H1 (cell line): Measurements from ENCODE around the gene FANCD2OS. TPM values are rescaled to one million over a fixed set of nuclear protein-coding genes. Genes with fewer than 3 reads are reported as not detected.

Experiments
- CTCF ChIA-PET: fragments of 300-600 bp; sonication (Branson Sonifier 250); formaldehyde crosslinking; loops from one replicate; lab custom pipeline; 2021; ENCODE audit not compliant: partially characterized antibody; lab: Charles Lee
- POLR2A ChIA-PET: fragments of 300-600 bp; sonication (Branson Sonifier 250); formaldehyde crosslinking; loops from one replicate; lab custom pipeline; 2021; ENCODE audit warnings: inconsistent platforms; ENCODE audit not compliant: partially characterized antibody; lab: Charles Lee
- DNase-seq, 2 experiments: peaks; one replicate each; pipeline versions ENCODE4 v3.0.0 to v3.0.0-alpha.2; 2010 to 2022; ENCODE audit warnings: low spot score in 2 of 2, low read depth in 1 of 2, mixed read lengths in 1 of 2
- FAIRE-seq: peaks from 2 replicates; lab custom pipeline; 2011; peaks lifted over from hg19 to GRCh38; lab: Jason Lieb, UNC
- H2AFZ ChIP-seq: 2 replicates; pipeline ENCODE4 v1.8.1; 2012; ENCODE audit warnings: low read length, inconsistent platforms
- H2AK5ac ChIP-seq: 2 replicates; pipeline ENCODE4 v1.6.1; 2013; ENCODE audit warnings: low read depth, low read length
- H2BK120ac ChIP-seq: replicated peaks from 2 replicates; pipeline ENCODE3; 2013; ENCODE audit warnings: low read depth, low read length, inconsistent platforms
- H2BK12ac ChIP-seq: 2 replicates; pipeline ENCODE4 v1.6.1; 2013; ENCODE audit warnings: low read depth, low read length
- H2BK15ac ChIP-seq: 2 replicates; pipeline ENCODE4 v1.6.1; 2013; ENCODE audit warnings: low read length
- H2BK20ac ChIP-seq: 2 replicates; pipeline ENCODE4 v1.6.1; 2013; ENCODE audit warnings: low read length
- H2BK5ac ChIP-seq: 2 replicates; pipeline ENCODE4 v1.6.1; 2013; ENCODE audit warnings: low read depth, low read length
- H3K14ac ChIP-seq: 2 replicates; pipeline ENCODE4 v1.6.1; 2013; ENCODE audit warnings: inconsistent platforms; ENCODE audit not compliant: insufficient read length
- H3K18ac ChIP-seq: 2 replicates; pipeline ENCODE4 v1.6.1; 2013; ENCODE audit warnings: low read length; ENCODE audit errors: extremely low read depth
- H3K23ac ChIP-seq: 2 replicates; pipeline ENCODE4 v1.6.1; 2013; ENCODE audit warnings: inconsistent platforms; ENCODE audit not compliant: insufficient read length
- H3K23me2 ChIP-seq: 2 replicates; pipeline ENCODE4 v1.6.1; 2013; ENCODE audit warnings: low read depth, low read length
- H3K27ac ChIP-seq: 2 replicates; pipeline ENCODE4 v1.6.1; 2011; ENCODE audit warnings: low read depth, low read length, inconsistent platforms
- H3K27me3 ChIP-seq, 4 experiments: replicated peaks in 1 of 4; 1 replicate in 1 of 4; 2 replicates in 3 of 4; pipeline versions ENCODE4 v1.6.1 to v1.8.1; 2011 to 2013; ENCODE audit warnings: low read length in 3 of 4, mild to moderate bottlenecking in 3 of 4, inconsistent platforms in 2 of 4, mixed read lengths in 2 of 4, moderate library complexity in 1 of 4; ENCODE audit not compliant: control insufficient read depth in 3 of 4, insufficient read depth in 3 of 4; ENCODE audit errors: extremely low read depth in 1 of 4
- H3K36me3 ChIP-seq, 4 experiments: 2 replicates each; pipeline versions ENCODE4 v1.6.1 to v1.8.1; 2011 to 2013; ENCODE audit warnings: mild to moderate bottlenecking in 4 of 4, low read length in 3 of 4, moderate library complexity in 2 of 4, control low read depth in 1 of 4, inconsistent platforms in 1 of 4; ENCODE audit not compliant: insufficient read depth in 4 of 4, control insufficient read depth in 2 of 4
- H3K4ac ChIP-seq: replicated peaks from 2 replicates; pipeline ENCODE3; 2013; ENCODE audit warnings: low read length, low read depth, mixed read lengths, inconsistent platforms; ENCODE audit not compliant: insufficient read length
- H3K4me1 ChIP-seq, 4 experiments: replicated peaks in 1 of 4; 1 replicate in 1 of 4; 2 replicates in 3 of 4; pipeline versions ENCODE4 v1.6.1 to v1.8.1; 2011 to 2013; ENCODE audit warnings: low read length in 3 of 4, inconsistent platforms in 2 of 4, mixed read lengths in 1 of 4; ENCODE audit not compliant: insufficient read depth in 4 of 4, control insufficient read depth in 3 of 4
- H3K4me2 ChIP-seq, 2 experiments: 2 replicates each; pipeline versions ENCODE4 v1.6.1 to v1.8.1; 2011 to 2013; ENCODE audit warnings: low read depth in 2 of 2, low read length in 2 of 2, control low read depth in 1 of 2, inconsistent platforms in 1 of 2, mild to moderate bottlenecking in 1 of 2; ENCODE audit not compliant: insufficient read depth in 1 of 2
- H3K4me3 ChIP-seq, 4 experiments: fragments of 200-600, 300-600 bp in 1 of 4; sonication (generic), shearing (Covaris generic), sonication (Bioruptor Twin) in 1 of 4; 2 replicates each; pipeline versions ENCODE4 v1.5.1 to v1.8.1; 2011 to 2016; ENCODE audit warnings: low read length in 4 of 4, low read depth in 3 of 4, control low read depth in 2 of 4, inconsistent platforms in 2 of 4, mild to moderate bottlenecking in 2 of 4, mixed read lengths in 1 of 4, moderate library complexity in 1 of 4; ENCODE audit not compliant: insufficient read depth in 2 of 4; ENCODE audit errors: extremely low read depth in 1 of 4
- H3K56ac ChIP-seq: replicated peaks from 2 replicates; pipeline ENCODE3; 2013; ENCODE audit warnings: low read depth, mild to moderate bottlenecking, mixed read lengths, low read length, inconsistent platforms; ENCODE audit not compliant: insufficient read length
- H3K79me1 ChIP-seq: 2 replicates; pipeline ENCODE4 v1.6.1; 2013; ENCODE audit warnings: low read depth, low read length, control low read depth
- H3K79me2 ChIP-seq, 2 experiments: 2 replicates each; pipeline versions ENCODE4 v1.6.1 to v1.8.1; 2012 to 2013; ENCODE audit warnings: low read length in 2 of 2, mild to moderate bottlenecking in 2 of 2, inconsistent platforms in 1 of 2; ENCODE audit not compliant: insufficient read depth in 2 of 2, control insufficient read depth in 1 of 2
- H3K9ac ChIP-seq, 4 experiments: replicated peaks in 1 of 4; 1 replicate in 1 of 4; 2 replicates in 3 of 4; pipeline versions ENCODE4 v1.6.1 to v1.8.1; 2011 to 2013; ENCODE audit warnings: low read depth in 3 of 4, low read length in 3 of 4, control low read depth in 2 of 4, mild to moderate bottlenecking in 2 of 4, moderate library complexity in 2 of 4, inconsistent platforms in 1 of 4; ENCODE audit errors: extremely low read depth in 1 of 4
- H3K9me3 ChIP-seq, 2 experiments: 2 replicates each; pipeline versions ENCODE4 v1.6.1 to v1.8.1; 2012 to 2013; ENCODE audit warnings: mild to moderate bottlenecking in 2 of 2, moderate library complexity in 2 of 2, control low read depth in 1 of 2, inconsistent platforms in 1 of 2, low read depth in 1 of 2, low read length in 1 of 2, mixed read lengths in 1 of 2; ENCODE audit not compliant: insufficient read depth in 2 of 2
- H4K20me1 ChIP-seq, 2 experiments: replicated peaks in 1 of 2; 2 replicates each; pipeline versions ENCODE3 to v1.8.1; 2011 to 2013; ENCODE audit warnings: inconsistent platforms in 2 of 2, low read length in 2 of 2, mild to moderate bottlenecking in 1 of 2; ENCODE audit not compliant: insufficient read depth in 2 of 2, control insufficient read depth in 1 of 2
- H4K5ac ChIP-seq: 2 replicates; pipeline ENCODE4 v1.6.1; 2013; ENCODE audit warnings: low read length, low read depth, mixed read lengths, inconsistent platforms; ENCODE audit not compliant: insufficient read length
- H4K8ac ChIP-seq: 2 replicates; pipeline ENCODE4 v1.8.0; 2013; ENCODE audit warnings: mild to moderate bottlenecking, moderate library complexity, low read length, inconsistent platforms; ENCODE audit not compliant: insufficient read depth; ENCODE audit errors: extremely low read depth
- H4K91ac ChIP-seq: replicated peaks from 2 replicates; pipeline ENCODE3; 2013; ENCODE audit warnings: low read length, mixed read lengths, inconsistent platforms; ENCODE audit not compliant: insufficient read length
- BRCA1 ChIP-seq: IDR thresholded peaks from 2 replicates; pipeline ENCODE4 v1.6.1; 2012; ENCODE audit warnings: low read depth, low read length, improper control_type of control experiment
- CTBP2 ChIP-seq: IDR thresholded peaks from 2 replicates; pipeline ENCODE4 v1.7.0; 2011; ENCODE audit warnings: borderline replicate concordance, mild to moderate bottlenecking, moderate library complexity, mixed read lengths, low read length; ENCODE audit not compliant: insufficient read depth, insufficient read length
- WGBS, 2 experiments: shearing (Covaris generic) in 1 of 2; methylation state at CpG; one replicate each; pipeline versions ENCODE4 v1.1.6 to v1.1.7; 2013 to 2015; ENCODE audit warnings: low lambda C conversion rate in 2 of 2, mixed read lengths in 2 of 2, inconsistent platforms in 1 of 2, low coverage in 1 of 2, missing lambda C conversion rate in 1 of 2; ENCODE audit not compliant: insufficient replicate concordance in 2 of 2, insufficient coverage in 1 of 2, insufficient read length in 1 of 2; ENCODE audit errors: extremely low coverage in 1 of 2, missing lambda C conversion rate in 1 of 2; 5-methylcytosine and 5-hydroxymethylcytosine counted together
- polyA plus RNA-seq, 7 experiments: library from polyadenylated mRNA; depleted of rRNA in 3 of 7; stranded (reverse) in 5 of 7; unstranded in 2 of 7; fragments of >200 nt in 5 of 7; fragments of 200-250 nt in 2 of 7; gene quantifications; 1 replicate in 5 of 7; 2 replicates in 1 of 7; 4 replicates in 1 of 7; pipeline versions ENCODE4 v1.2.1 to v1.2.3, GENCODE V29; 2011 to 2013; ENCODE audit warnings: missing spikeins in 2 of 7, mixed read lengths in 2 of 7
- total RNA-seq: library from RNA; stranded (reverse); fragmentation: NEBNext Ultra II Directional; extraction: Animal tissue kit (Norgen Biotek cat#: 25700); gene quantifications from 2 replicates; pipeline ENCODE4 v1.2.1, GENCODE V29; 2021

FANCD2OS gene
- total and polyA plus RNA-seq, 2 of the 8 experiments (the other 6 are each of a cell fraction or from before 2014, with no cell fraction given), result not detected

- no peak overlapping the region for H4K91ac ChIP-seq
- H3K18ac ChIP-seq, result no peak overlapping the region
- H2AK5ac ChIP-seq, result no peak overlapping the region
- H2AFZ ChIP-seq, result no peak overlapping the region
- H3K4me1 ChIP-seq, result no peaks in the 10 kb centered on the region
- no peak overlapping the region for H3K27ac ChIP-seq
- ChIA-PET POLR2A (interaction anchor here (0.6 kb wide), 1 partner anchor 18 kb away, joined by 3 read pairs; no protein-coding TSS in a partner anchor), CTCF (interaction anchor here (1.1 kb wide), 1 partner anchor 125 kb away, joined by 3 read pairs; no protein-coding TSS in a partner anchor)
- H3K79me2 ChIP-seq, result no peaks in the 10 kb centered on the region
- no peak overlapping the region for H3K23ac ChIP-seq
- H2BK120ac ChIP-seq, result no peak overlapping the region
- H2BK12ac ChIP-seq, result no peak overlapping the region
- no peaks in the 10 kb centered on the region for H4K20me1 ChIP-seq
- H3K27me3 ChIP-seq, result no peaks in the 10 kb centered on the region
- no peak overlapping the region for H2BK20ac ChIP-seq
- H2BK5ac ChIP-seq, result no peak overlapping the region
- H3K4me3 ChIP-seq, result no peak overlapping the region
- H3K23me2 ChIP-seq, result peaks cover 2% of the 10 kb centered on the region; the same call in 1 of the 2 replicates
- FAIRE-seq (no peak), DNase-seq (no peak)
- no peak overlapping the region for H3K4ac ChIP-seq
- H2BK15ac ChIP-seq, result no peak overlapping the region
- 92% methylated on average over 2 of the region's 4 CpGs; no CpG with 5 or more reads in 1 of the 2 experiments for WGBS, 2 experiments
- H3K9me3 ChIP-seq, result peaks cover 0 to 7% of the 10 kb centered on the region in 2 experiments; a peak in 1 of 4 replicates
- no peak overlapping the region for H3K9ac ChIP-seq
- no peaks in the 10 kb centered on the region for H3K36me3 ChIP-seq
- H3K56ac ChIP-seq, result no peak overlapping the region
- no peak overlapping the region for H4K8ac ChIP-seq
- no peaks in the 10 kb centered on the region for H3K79me1 ChIP-seq
- TF ChIP-seq CTBP2 (no peak), BRCA1 (no peak)
- H3K4me2 ChIP-seq, result no peak overlapping the region
- no peak overlapping the region for H4K5ac ChIP-seq
- H3K14ac ChIP-seq, result no peak overlapping the region
Observed at GRCh38 chr3:10137178-10137577, 29.1 kb upstream of the FANCD2OS start.
